GM21515 (cell line): Measurements from ENCODE around the gene VTN.

Experiments
- ATAC-seq: cut with Tn5 transposase; IDR thresholded peaks from one replicate; pipeline ENCODE4 v1.9.1; 2021; ENCODE audit not compliant: unreplicated experiment

The VTN gene

DNA sequence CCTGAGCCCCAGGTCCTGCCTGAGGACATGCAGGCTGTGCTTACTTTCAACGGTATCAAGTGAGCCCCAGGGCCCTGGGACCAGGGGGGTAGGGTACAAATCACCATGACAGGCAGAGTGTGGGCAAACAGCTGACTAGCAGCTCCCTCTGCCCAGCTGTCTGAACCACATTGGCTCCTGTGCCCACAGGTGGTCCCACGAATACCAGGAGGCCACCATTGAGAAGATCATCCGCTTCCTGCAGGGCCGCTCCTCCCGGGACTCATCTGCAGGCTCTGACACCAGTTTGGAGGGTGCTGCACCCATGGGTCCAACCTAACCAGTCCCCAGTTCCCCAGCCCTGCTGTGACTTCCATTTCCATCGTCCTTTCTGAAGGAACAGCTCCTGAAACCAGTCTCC lies 25.9 kb upstream of the VTN start:
- no peak for ATAC-seq

DNA sequence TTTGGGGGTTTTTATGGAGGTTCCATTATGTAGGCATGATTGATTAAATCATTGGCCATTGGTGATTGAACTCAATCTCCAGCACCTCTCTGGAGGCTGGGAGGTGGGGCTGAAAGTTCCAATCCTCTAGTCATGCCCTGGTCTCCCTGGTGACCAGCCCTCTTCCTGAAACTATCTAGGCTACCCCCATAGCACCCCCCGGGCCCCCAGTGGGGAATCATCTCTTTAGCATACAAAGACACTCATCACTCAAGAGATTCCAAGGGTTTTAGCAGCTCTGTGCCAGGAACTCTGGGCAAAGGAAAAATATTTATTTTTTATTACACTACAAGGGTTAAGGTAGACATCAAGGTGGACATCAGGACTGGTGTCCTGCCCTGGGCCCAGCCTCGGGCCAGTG lies 25.3 kb upstream of the VTN start:
- no peak for ATAC-seq

DNA sequence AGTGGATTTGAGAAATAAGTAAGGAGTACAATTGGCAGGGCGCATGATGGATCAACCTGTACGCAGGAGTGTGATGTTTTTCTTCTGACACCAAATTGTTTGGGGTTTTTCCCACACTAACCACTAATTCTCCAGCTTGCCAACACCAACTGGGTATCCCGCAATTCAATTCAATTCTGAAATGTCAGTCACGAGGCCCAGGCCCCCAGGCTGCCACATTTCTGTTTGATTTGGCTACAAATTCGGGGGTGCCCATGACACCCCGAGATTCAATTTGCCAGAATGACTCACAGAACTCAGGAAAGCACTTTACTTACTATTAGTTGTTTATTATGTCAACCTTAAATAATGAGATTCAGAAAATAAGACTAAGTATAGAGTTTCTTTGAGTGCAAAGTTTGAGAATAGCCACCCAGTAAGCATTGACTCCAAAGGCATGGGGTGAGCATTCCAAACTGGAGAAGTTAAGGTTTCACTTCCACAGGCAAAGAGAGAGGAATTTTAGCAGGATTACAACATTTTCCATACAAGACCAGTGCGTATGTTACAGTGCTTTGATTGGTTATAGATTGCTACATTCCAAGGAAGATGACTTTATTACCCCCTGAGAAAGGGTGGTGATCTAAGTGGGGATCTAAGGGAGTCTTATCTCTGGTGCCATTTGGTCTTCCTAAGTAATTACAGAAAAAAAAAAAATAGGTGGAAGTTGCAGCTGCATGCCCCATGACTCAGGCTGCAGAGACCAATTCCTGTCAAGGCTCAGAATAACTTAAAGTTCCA lies 24.4 kb upstream of the VTN start:
- ATAC-seq, result no peak

DNA sequence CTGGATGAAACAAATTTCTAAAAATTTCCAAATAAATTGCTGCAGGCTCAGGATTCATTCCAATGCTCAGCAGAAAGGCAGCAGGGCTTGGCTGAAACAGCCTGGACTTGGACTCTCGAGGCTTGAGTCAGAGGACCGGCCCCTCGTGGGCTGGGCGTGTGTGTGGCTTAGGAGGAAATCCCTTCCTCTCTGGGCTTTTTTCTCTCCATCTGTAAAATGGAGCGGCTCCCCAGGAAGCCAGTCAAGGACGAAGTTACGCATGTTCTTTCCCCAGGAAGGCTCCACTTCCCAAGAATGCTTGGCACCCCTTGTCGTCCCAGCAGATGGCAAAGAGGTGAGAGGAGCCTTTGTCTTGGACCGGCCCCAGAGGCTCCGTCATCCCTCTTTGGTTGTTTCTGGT lies 22.4 kb upstream of the VTN start:
- ATAC-seq, result no peak

DNA sequence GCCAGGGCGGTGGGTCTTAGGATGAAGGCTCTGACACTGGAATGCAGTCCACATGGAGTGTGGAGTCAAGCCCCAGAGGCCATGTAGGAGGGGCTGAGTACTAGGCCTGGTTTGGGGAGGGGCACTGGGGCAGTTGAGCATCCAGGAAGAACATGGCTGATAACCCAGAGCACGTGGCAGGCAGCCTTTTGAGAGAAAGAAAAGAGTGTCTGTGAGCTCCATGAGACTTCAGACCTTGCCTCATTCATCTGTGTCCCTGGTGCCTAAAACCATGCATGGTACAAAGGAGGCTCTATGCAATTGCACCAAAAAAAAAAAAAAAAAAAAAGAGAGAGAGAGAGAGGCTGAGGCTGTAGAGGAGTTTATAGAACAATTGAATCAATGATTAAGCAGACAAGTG lies 21.3 kb upstream of the VTN start:
- ATAC-seq, result no peak

DNA sequence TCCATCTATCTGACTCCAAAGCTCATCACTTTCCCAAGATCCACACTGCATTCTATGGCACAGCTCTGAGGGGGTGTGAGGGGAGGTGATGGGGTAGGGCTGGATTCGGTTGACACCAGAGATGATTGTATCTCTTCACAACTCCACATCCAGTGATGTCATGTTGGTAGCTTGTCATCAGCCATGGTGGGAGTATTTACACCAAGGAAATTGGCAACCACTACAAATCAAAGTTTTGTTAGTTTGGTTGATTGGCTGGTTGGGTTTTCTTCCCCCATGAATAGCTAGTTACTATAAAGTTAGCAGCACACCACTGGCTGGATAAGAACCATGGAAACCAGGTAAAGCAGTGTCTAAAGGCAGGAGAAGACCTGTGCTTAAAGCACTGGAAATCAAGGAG lies 20.9 kb upstream of the VTN start:
- no peak for ATAC-seq

DNA sequence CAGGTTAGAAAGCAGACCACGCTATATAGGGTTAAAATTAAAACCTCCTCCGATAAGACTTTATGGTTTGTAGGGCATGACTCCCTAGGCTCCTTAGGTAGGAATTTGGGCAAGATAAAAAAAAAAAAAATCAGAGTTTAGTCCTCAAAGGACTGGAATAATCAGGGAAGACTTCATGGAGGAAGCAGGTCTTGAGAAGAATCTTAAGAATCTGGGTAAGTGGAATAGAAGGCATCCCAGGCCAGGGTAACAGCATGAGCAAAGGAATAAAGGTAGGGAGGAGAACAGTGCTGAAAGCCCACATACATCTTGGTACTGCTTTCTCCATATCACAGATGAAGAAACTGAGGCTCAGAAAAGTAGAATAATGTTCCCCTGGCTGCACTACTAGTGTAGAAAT lies 20.5 kb upstream of the VTN start:
- no peak for ATAC-seq

DNA sequence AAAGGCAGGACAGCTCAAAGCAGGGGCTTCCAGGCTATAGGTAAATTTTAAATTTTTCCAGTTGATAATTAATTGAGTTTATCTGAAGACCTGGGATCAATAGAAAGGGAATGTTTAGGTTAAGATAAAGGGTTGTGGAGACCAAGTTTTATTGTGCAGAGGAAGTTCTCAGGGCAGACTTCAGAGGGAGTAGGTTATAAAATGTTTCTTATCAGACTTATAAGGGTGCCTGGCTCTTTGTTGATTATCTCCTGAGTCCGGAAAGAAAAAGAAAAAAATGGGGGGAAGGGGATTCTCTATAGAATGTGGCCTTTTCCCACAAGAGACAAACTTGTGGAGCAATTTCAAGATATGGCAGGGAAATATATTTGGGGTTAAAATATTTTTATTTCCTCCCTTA lies 20.0 kb upstream of the VTN start:
- ATAC-seq, result no peak

DNA sequence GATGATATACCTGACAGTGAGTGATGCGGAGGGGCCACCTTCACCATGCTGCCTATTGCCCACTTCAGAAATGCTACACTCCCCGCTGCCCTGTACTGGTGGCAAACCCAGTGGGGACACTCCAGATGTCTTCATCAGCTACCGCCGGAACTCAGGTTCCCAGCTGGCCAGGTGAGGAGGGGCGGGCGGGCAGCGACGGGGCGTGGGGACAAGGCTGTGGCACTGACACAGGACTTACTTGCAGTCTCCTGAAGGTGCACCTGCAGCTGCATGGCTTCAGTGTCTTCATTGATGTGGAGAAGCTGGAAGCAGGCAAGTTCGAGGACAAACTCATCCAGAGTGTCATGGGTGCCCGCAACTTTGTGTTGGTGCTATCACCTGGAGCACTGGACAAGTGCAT lies 18.0 kb upstream of the VTN start:
- no peak for ATAC-seq

DNA sequence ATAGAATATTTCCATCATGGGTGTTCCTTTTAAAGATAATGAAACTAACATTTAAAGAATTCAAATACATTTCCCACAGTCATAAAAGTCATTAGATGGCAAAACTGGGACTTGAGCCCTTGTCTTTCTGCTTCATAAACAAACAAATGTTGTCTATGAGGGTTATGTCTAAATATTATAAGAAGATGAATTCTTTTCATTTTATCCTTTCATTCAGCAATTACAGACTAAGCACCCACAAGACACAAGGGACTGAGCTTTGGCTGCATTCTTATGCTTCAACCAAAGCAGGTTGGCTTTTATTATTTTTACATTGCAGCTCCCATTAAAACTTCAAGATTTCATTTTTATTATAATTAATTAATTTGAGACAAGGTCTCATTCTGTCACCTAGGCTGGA lies 16.3 kb upstream of the VTN start:
- no peak for ATAC-seq

DNA sequence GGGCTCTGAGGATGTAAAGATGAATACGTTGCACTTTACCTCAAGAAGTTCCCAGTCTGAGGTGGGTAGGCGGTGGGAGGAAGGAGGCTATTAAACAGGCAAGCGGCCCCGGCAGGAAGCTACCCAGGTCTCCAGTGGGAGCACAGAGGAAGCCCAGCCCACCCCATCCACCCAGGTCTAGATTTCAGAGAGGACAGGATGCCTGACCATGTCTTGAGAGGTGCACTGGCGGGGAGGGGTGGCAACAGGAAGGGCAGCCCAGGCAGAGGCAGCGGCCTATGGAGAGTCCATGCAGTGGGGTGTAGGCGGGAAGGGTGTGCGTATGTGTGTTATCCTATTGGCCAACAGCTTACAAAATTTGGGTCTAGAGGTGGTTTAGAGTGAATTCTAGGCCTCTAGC lies 15.3 kb upstream of the VTN start:
- no peak for ATAC-seq

DNA sequence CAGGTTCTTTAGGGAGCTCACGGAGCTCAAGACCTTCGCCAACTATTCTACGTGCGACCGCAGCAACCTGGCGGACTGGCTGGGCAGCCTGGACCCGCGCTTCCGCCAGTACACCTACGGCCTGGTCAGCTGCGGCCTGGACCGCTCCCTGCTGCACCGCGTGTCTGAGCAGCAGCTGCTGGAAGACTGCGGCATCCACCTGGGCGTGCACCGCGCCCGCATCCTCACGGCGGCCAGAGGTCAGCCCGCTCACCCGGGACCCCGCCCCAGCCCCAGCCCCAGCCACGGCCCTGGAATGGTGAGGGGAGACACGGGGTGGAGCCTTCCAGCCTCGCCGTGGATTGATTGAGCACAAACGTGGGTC lies 14.9 kb upstream of the VTN start:
- no peak for ATAC-seq

DNA sequence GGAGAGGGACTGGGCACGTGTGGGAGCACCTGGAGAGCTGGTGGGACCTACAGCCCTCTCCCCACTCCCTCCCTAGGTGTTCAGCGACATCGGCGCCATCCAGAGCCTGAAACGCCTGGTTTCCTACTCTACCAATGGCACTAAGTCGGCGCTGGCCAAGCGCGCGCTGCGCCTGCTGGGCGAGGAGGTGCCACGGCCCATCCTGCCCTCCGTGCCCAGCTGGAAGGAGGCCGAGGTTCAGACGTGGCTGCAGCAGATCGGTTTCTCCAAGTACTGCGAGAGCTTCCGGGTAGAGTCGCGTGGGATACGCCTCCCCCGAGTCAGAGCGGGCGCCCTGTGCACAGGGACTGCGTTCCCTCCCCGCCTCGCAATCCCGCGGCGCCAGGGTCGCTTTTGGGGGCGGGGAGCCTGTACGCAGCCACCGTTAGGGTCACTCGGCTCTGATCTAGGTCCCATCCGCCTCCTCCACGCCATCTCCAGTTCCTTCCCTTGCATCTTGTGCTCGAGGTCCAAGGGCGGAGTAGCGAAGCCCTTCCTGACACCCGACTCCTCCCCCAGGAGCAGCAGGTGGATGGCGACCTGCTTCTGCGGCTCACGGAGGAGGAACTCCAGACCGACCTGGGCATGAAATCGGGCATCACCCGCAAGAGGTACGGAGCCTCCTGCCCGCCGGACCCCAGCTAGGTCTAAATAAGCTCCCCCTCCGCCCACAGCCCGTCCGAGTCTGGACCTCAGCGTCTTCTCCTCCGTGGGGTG lies 14.4 kb upstream of the VTN start:
- no peak for ATAC-seq

DNA sequence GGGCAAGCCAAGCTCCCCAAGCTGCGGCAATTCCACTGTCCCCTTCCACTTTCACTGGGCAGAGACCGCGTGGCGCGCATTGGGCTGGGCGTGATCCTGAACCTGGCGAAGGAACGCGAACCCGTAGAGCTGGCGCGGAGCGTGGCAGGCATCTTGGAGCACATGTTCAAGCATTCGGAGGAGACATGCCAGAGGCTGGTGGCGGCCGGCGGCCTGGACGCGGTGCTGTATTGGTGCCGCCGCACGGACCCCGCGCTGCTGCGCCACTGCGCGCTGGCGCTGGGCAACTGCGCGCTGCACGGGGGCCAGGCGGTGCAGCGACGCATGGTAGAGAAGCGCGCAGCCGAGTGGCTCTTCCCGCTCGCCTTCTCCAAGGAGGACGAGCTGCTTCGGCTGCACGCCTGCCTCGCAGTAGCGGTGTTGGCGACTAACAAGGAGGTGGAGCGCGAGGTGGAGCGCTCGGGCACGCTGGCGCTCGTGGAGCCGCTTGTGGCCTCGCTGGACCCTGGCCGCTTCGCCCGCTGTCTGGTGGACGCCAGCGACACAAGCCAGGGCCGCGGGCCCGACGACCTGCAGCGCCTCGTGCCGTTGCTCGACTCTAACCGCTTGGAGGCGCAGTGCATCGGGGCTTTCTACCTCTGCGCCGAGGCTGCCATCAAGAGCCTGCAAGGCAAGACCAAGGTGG lies 11.2 kb upstream of the VTN start:
- no peak for ATAC-seq

DNA sequence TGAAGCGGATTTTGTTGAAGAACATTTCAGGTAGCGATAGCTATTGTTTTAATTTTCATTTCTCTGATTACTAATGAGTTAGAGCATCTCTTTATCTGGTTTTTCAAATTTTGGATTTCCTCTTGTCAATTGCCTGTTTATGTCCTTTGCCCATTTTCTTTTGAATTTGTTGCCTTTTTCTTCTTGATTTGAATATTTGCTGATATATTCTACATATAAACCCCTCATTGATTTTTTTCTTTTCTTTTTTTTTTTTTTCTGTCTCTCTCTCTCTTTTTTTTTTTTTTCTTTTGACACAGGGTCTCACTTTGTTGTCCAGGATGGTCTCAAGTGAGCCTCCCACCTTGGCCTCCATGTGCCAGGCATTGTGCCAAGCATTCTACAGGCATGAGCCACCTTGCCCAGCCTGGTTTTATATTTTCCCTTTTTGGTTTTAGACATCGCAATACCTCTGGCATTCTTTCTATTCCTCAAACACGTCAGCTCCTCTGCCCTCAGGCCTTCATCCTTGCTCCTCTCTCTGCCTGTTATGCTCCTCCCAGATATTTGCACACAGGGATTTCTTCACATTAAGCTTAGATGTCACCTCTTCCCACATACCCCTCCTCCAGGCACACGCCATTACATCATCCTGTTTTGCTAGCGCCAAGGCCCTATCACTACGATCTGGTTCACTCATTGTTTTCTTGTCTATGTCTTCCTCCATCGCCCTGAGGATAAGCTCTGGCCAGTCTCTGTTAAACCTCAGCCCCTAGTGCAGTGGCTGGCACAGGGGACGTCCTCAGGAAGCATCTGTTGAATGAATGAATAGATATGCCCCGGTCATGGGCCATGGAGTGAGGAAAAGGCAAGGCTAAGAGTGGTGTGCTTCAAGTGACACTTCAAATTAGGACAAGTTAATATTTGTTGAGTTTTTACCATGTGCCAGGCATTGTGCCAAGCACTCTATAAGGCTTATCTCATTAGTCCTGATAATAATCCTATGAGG lies 10.0 kb upstream of the VTN start:
- ATAC-seq, result no peak

DNA sequence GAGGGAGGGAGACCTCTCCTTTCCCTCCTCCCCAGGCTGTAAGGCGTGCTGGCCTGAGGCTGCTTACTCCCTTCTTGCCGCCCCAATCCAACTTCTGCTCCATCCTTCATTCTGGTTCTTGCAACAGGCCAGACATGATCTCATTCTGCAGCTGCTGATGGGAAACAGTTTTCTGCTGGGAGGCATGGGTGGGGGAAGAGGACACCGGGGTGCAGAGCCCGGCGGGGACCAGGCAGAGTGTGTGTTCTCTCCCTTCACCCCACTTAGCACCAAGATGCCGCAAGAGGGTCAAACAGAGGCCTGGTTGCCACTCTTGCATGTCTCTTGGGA lies 2.8 kb upstream of the VTN start:
- no peak for ATAC-seq

DNA sequence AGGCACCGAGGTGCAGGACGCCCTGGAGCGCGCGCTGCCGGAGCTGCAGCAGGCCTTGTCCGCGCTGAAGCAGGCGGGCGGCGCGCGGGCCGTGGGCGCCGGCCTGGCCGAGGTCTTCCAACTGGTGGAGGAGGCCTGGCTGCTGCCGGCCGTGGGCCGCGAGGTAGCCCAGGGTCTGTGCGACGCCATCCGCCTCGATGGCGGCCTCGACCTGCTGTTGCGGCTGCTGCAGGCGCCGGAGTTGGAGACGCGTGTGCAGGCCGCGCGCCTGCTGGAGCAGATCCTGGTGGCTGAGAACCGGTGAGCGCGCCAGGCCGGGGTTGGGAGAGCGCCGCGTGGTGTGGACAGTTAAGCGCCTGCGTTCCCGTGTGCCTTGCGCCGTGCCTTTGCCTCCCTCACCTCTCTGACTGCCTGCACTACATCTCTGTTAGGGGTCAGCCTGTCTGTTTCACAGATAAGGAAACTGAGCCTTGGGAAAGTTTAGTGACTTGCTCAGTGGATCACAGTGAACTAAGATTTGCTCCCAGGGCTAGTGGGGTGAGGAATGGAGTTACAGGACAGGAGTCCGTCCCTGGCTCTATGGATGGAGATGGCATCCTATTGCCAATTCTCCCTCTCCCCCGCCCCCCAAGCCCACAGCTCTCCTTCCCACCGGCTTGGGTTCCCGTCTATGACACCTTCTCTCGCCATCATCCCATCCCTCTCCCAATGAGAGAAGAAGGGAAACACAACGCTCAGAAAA lies 2.3 kb upstream of the VTN start:
- ATAC-seq, result no peak

DNA sequence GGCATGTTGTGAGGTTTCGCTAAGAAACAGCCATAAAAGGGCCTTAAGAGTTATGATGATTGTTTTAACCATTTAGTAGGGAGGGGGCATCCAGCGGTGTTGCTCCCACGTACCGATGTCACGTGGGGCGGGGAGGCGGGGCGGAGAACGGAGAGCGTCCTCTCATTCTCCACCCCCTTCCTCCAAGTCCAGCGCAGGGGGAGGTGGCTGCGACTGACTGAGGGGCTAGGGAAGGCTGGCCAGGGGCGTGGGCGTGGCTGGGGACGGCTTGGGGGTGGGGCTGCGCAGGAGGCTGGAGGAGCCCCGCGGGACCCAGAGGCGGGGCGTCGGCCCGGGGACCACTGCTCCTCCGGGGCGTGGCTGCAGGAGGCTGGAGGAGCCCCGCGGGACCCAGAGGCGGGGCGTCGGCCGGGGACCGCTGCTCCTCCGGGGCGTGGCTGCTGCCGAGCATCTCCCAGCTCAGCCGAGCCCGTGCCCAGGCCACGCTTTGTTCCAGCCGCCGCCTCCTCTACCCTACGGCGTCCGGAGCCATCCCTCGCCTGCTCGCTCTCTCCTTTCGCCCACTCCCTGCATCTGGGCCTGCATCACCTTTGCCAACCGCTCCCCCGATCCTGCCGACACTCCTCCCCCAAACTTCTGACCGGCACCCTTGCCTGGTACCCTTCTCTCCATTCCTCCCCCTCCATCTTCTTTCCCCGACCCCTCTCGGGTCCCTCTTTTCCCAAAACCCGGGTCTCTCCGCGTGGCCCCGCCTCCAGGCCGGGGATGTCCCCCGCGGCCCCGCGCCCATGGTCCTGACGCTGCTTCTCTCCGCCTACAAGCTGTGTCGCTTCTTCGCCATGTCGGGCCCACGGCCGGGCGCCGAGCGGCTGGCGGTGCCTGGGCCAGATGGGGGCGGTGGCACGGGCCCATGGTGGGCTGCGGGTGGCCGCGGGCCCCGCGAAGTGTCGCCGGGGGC lies 1.4 kb upstream of the VTN start, which contains the start of gene SARM1:
SARM1 (plus strand) TSS at position 450 of the 958 bp plus-strand sequence; CDS start at position 789, 339 bp downstream.
- no peak for ATAC-seq

DNA sequence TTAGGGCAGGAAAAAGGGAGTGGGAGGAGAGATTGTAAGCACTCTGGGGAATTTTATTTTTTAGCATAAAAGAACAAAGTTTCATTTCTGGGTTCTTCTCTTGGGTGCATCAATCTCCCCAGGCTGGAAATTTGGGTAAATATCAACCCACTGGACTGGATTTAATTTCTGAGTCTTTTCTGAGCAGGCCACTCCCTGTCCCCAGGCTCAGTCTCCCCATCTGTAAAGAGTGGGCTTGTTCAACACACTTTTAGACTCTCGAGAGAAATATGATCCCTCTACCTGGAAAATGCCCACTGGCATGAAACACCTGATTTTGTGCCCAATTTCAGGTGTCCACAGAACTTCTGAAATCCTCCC lies 617 bp upstream of the VTN start:
- no peak for ATAC-seq
